Neural cell (in vitro differentiated cells): ENCODE measurements around the gene SHROOM4. TPM values are rescaled to one million over a fixed set of nuclear protein-coding genes. Genes with fewer than 3 reads are reported as not detected.

Experiments used
- H2AFZ ChIP-seq: fragments of 200-600, 300-800 bp; sonication (generic), shearing (Covaris generic); 2 replicates; pipeline ENCODE4 v1.6.0; 2014; ENCODE audit warnings: low read depth, mild to moderate bottlenecking, antibody characterized with exemption, low read length, moderate library complexity
- H3F3A ChIP-seq: fragments of 200-600 bp; shearing (Covaris generic); 2 replicates; pipeline ENCODE4 v1.6.1; 2016; ENCODE audit warnings: mild to moderate bottlenecking, moderate library complexity, mixed read lengths, antibody characterized with exemption, low read length; ENCODE audit not compliant: insufficient read depth, poor library complexity, severe bottlenecking
- H3K27ac ChIP-seq: fragments of 200-600, 300-800 bp; sonication (generic), shearing (Covaris generic); 2 replicates; pipeline ENCODE4 v1.5.1; 2014; ENCODE audit warnings: mild to moderate bottlenecking, low read length, moderate library complexity
- H3K27me3 ChIP-seq: fragments of 300-800, 200-600 bp; sonication (generic), shearing (Covaris generic); 2 replicates; pipeline ENCODE4 v1.6.0; 2014; ENCODE audit warnings: mild to moderate bottlenecking, low read depth, low read length, moderate library complexity; ENCODE audit not compliant: insufficient read depth
- H3K36me3 ChIP-seq: fragments of 300-800, 200-600 bp; sonication (generic), shearing (Covaris generic); 2 replicates; pipeline ENCODE4 v1.5.1; 2014; ENCODE audit warnings: mild to moderate bottlenecking, antibody characterized with exemption, low read length, moderate library complexity; ENCODE audit not compliant: insufficient read depth
- H3K4me2 ChIP-seq: fragments of 300-800, 200-600 bp; sonication (generic), shearing (Covaris generic); 2 replicates; pipeline ENCODE4 v1.6.0; 2014; ENCODE audit warnings: mild to moderate bottlenecking, low read length
- H3K4me3 ChIP-seq: fragments of 300-800, 200-600 bp; sonication (generic), shearing (Covaris generic); 2 replicates; pipeline ENCODE4 v1.5.1; 2014; ENCODE audit warnings: mild to moderate bottlenecking, low read length, moderate library complexity
- H3K79me2 ChIP-seq: fragments of 200-600 bp; shearing (Covaris generic); replicated peaks from 2 replicates; pipeline ENCODE4 v1.6.0; 2014; ENCODE audit warnings: mild to moderate bottlenecking, low read length, moderate library complexity; ENCODE audit not compliant: insufficient read depth
- H3K9ac ChIP-seq: fragments of 300-800, 200-600 bp; sonication (generic), shearing (Covaris generic); 2 replicates; pipeline ENCODE4 v1.6.1; 2016; ENCODE audit warnings: mild to moderate bottlenecking, low read length, mixed read lengths
- H3K9me2 ChIP-seq: fragments of 200-600 bp; shearing (Covaris generic); 2 replicates; pipeline ENCODE4 v1.6.1; 2016; ENCODE audit warnings: mild to moderate bottlenecking, low read length, mixed read lengths; ENCODE audit not compliant: insufficient read depth
- H3K9me3 ChIP-seq: fragments of 200-600, 300-800 bp; sonication (generic), shearing (Covaris generic); 2 replicates; pipeline ENCODE4 v1.6.1; 2016; ENCODE audit warnings: mild to moderate bottlenecking, mixed run types, low read length, moderate library complexity, mixed read lengths
- H4K20me1 ChIP-seq: fragments of 200-600 bp; shearing (Covaris generic); 2 replicates; pipeline ENCODE4 v1.6.1; 2016; ENCODE audit warnings: mild to moderate bottlenecking, mixed run types; ENCODE audit not compliant: insufficient read depth
- CTCF ChIP-seq: fragments of 450-650 bp; IDR thresholded peaks from 2 replicates; pipeline ENCODE4 v1.5.1; 2014; ENCODE audit warnings: antibody characterized with exemption, mild to moderate bottlenecking, moderate library complexity; ENCODE audit not compliant: poor library complexity, severe bottlenecking
- EP300 ChIP-seq: fragments of 450-650 bp; conservative IDR thresholded peaks from 2 replicates; pipeline ENCODE4 v1.6.1; 2014; ENCODE audit warnings: antibody characterized with exemption, mild to moderate bottlenecking, moderate library complexity; ENCODE audit not compliant: poor library complexity, severe bottlenecking
- EZH2 ChIP-seq: fragments of 200-600, 300-800 bp; shearing (Covaris generic), sonication (generic); IDR thresholded peaks from 2 replicates; pipeline ENCODE4 v1.6.1; 2014; ENCODE audit warnings: antibody characterized with exemption, low read length, borderline replicate concordance, mild to moderate bottlenecking; ENCODE audit not compliant: insufficient read depth, poor library complexity, severe bottlenecking
- MXI1 ChIP-seq: fragments of 450-650 bp; conservative IDR thresholded peaks from 2 replicates; pipeline ENCODE4 v1.6.1; 2014; ENCODE audit warnings: antibody characterized with exemption, mild to moderate bottlenecking; ENCODE audit not compliant: poor library complexity, severe bottlenecking
- POLR2AphosphoS5 ChIP-seq: IDR thresholded peaks from 2 replicates; pipeline ENCODE4 v1.6.1; 2012
- RAD21 ChIP-seq: fragments of 450-650 bp; conservative IDR thresholded peaks from 2 replicates; pipeline ENCODE4 v1.6.1; 2014; ENCODE audit warnings: antibody characterized with exemption, mild to moderate bottlenecking, moderate library complexity
- REST ChIP-seq: IDR thresholded peaks from 2 replicates; pipeline ENCODE4 v1.6.1; 2012; ENCODE audit warnings: borderline replicate concordance
- SMC3 ChIP-seq: fragments of 450-650 bp; conservative IDR thresholded peaks from 2 replicates; pipeline ENCODE4 v1.6.1; 2014; ENCODE audit warnings: antibody characterized with exemption, mild to moderate bottlenecking, moderate library complexity; ENCODE audit not compliant: poor library complexity
- TAF1 ChIP-seq: IDR thresholded peaks from 2 replicates; pipeline ENCODE4 v1.6.1; 2012; ENCODE audit warnings: low read depth
- polyA plus RNA-seq: library from polyadenylated mRNA; depleted of rRNA; stranded (reverse); fragments of >200 nt; gene quantifications from 2 replicates; pipeline ENCODE4 v1.2.3, GENCODE V29; 2014

SHROOM4 gene
- polyA plus RNA-seq, 1 donor from 2014 or later: 1.4 TPM

GRCh38 chrX:50596056-50596455 lies 217.9 kb downstream of the SHROOM4 start:
- TF ChIP-seq EZH2 (no peak), CTCF (no peak), SMC3 (no peak), REST (no peak), MXI1 (no peak), EP300 (no peak), POLR2AphosphoS5 (no peak), TAF1 (no peak), RAD21 (no peak)
- Histone ChIP-seq H3K79me2 (no peaks in the 10 kb centered on the region), H3K9me2 (no peaks in the 10 kb centered on the region), H3K4me2 (no peak overlapping the region), H4K20me1 (no peaks in the 10 kb centered on the region), H3K27ac (no peak overlapping the region), H3F3A (no peaks in the 10 kb centered on the region), H3K27me3 (no peaks in the 10 kb centered on the region), H2AFZ (no peak overlapping the region), H3K9ac (no peak overlapping the region), H3K36me3 (no peaks in the 10 kb centered on the region), H3K9me3 (no peaks in the 10 kb centered on the region), H3K4me3 (no peak overlapping the region)

- no peaks in the 10 kb centered on the region for H3K27me3 ChIP-seq
- no peak overlapping the region for H3K9ac ChIP-seq
- no peaks in the 10 kb centered on the region for H3K79me2 ChIP-seq
- H4K20me1 ChIP-seq: no peaks in the 10 kb centered on the region
- no peak overlapping the region for H3K4me3 ChIP-seq
- no peak overlapping the region for H3K27ac ChIP-seq
- no peak overlapping the region for H2AFZ ChIP-seq
- TF ChIP-seq MXI1 (no peak), POLR2AphosphoS5 (no peak), REST (no peak), SMC3 (no peak), RAD21 (no peak), EP300 (no peak), TAF1 (no peak), CTCF (no peak), EZH2 (no peak)
- no peaks in the 10 kb centered on the region for H3K9me3 ChIP-seq
- no peaks in the 10 kb centered on the region for H3K9me2 ChIP-seq
- H3K36me3 ChIP-seq: no peaks in the 10 kb centered on the region
- H3K4me2 ChIP-seq: no peak overlapping the region
- H3F3A ChIP-seq: no peaks in the 10 kb centered on the region
Observed at GRCh38 chrX:50594788-50595187, 219.2 kb downstream of the SHROOM4 start.
